HepG2 (cell line): ENCODE results near the gene LCN2. TPM values are rescaled to one million over a fixed set of nuclear protein-coding genes. Genes with fewer than 3 reads are reported as not detected.

ENCODE experiments used
- ATAC-seq: fragments of 200-7000 bp; cut with Tn5 transposase; 3 replicates; pipeline ENCODE4 v1.9.1; 2020; ENCODE audit warnings: mild to moderate bottlenecking, moderate library complexity
- BruUV-seq: library from RNA; stranded (reverse); fragments of 400-500 nt; replicated peaks from 2 replicates; lab custom pipeline; 2021; lab: Mats Ljungman, UMichigan
- CTCF ChIA-PET: fragments of 300-600 bp; formaldehyde crosslinking; extraction: SDS; loops from one replicate; lab custom pipeline; 2021; ENCODE audit warnings: low total read pairs, inconsistent platforms, low intra/inter-chr PET ratio; lab: Yijun Ruan, JAX
- POLR2A ChIA-PET: fragments of 350-600 bp; sonication (Branson Sonifier 250); formaldehyde crosslinking; loops from one replicate; lab custom pipeline; 2020; ENCODE audit warnings: antibody characterized with exemption, inconsistent platforms; lab: Yijun Ruan, JAX
- DNase-seq: peaks from one replicate; pipeline ENCODE4 v3.0.0-alpha.2; 2015; ENCODE audit warnings: low spot score
- FAIRE-seq: peaks from 3 replicates; lab custom pipeline; 2011; peaks lifted over from hg19 to GRCh38; lab: Jason Lieb, UNC
- H2AFZ ChIP-seq: one replicate; pipeline ENCODE4 v1.6.1; 2011; ENCODE audit warnings: low read length, inconsistent platforms
- H3K27ac ChIP-seq: fragments of 300-600 bp; 3 replicates; pipeline ENCODE4 v1.8.0; 2011; ENCODE audit warnings: mixed run types, mild to moderate bottlenecking, mixed read lengths, low read length, inconsistent platforms; ENCODE audit not compliant: insufficient read depth; ENCODE audit errors: extremely low read length
- H3K27me3 ChIP-seq, 2 experiments: fragments of 200-600 bp in 1 of 2; 2 replicates in 1 of 2; 3 replicates in 1 of 2; pipeline versions ENCODE4 v1.6.0 to v1.8.0; 2011; ENCODE audit warnings: low read length in 2 of 2, mild to moderate bottlenecking in 2 of 2, moderate library complexity in 2 of 2, inconsistent platforms in 1 of 2; ENCODE audit not compliant: insufficient read depth in 2 of 2, control insufficient read depth in 1 of 2
- H3K36me3 ChIP-seq, 2 experiments: fragments of 200-600 bp in 1 of 2; replicated peaks in 1 of 2; 2 replicates in 1 of 2; 3 replicates in 1 of 2; pipeline versions ENCODE4 v1.5.1 to v1.8.0; 2011; ENCODE audit warnings: low read length in 2 of 2, inconsistent platforms in 1 of 2; ENCODE audit not compliant: insufficient read depth in 2 of 2, control insufficient read depth in 1 of 2
- H3K4me1 ChIP-seq: 2 replicates; pipeline ENCODE4 v1.5.1; 2012; ENCODE audit warnings: low read length, inconsistent platforms; ENCODE audit not compliant: insufficient read depth
- H3K4me2 ChIP-seq: 2 replicates; pipeline ENCODE4 v1.6.0; 2011; ENCODE audit warnings: low read depth, low read length, inconsistent platforms
- H3K4me3 ChIP-seq, 3 experiments: fragments of 200-600 bp in 1 of 3; sonication (generic), shearing (Covaris generic) in 1 of 3; replicated peaks in 1 of 3; 2 replicates each; pipeline ENCODE4 v1.5.1; 2011 to 2016; ENCODE audit warnings: low read length in 3 of 3, inconsistent platforms in 2 of 3, low read depth in 2 of 3, mild to moderate bottlenecking in 2 of 3, control low read depth in 1 of 3, mixed read lengths in 1 of 3; ENCODE audit not compliant: insufficient read depth in 1 of 3
- H3K79me2 ChIP-seq: one replicate; pipeline ENCODE4 v1.6.1; 2011; ENCODE audit warnings: low read length, inconsistent platforms; ENCODE audit not compliant: insufficient read depth
- H3K9ac ChIP-seq: 2 replicates; pipeline ENCODE4 v1.6.0; 2011; ENCODE audit warnings: mild to moderate bottlenecking, low read depth, low read length, inconsistent platforms; ENCODE audit not compliant: insufficient read depth
- H3K9me3 ChIP-seq: 2 replicates; pipeline ENCODE4 v1.5.1; 2012; ENCODE audit warnings: mild to moderate bottlenecking, low read length
- H4K20me1 ChIP-seq: 2 replicates; pipeline ENCODE4 v1.6.0; 2011; ENCODE audit warnings: inconsistent platforms, mild to moderate bottlenecking, low read length, moderate library complexity; ENCODE audit not compliant: insufficient read depth
- DZIP1 ChIP-seq: sonication (generic); formaldehyde crosslinking; IDR thresholded peaks from 2 replicates; pipeline ENCODE4 v1.5.0; 2020; ENCODE audit warnings: mild to moderate bottlenecking, missing genetic modification reagents
- KDM2A ChIP-seq: sonication (generic); formaldehyde crosslinking; IDR thresholded peaks from 2 replicates; pipeline ENCODE4 v1.4.0; 2020; ENCODE audit warnings: low read depth, missing genetic modification reagents, borderline replicate concordance
- MAFF ChIP-seq: IDR thresholded peaks from 2 replicates; pipeline ENCODE4 v1.6.1; 2011; ENCODE audit warnings: low read depth, low read length, improper control_type of control experiment
- MTA1 ChIP-seq: sonication (generic); formaldehyde crosslinking; IDR thresholded peaks from 2 replicates; pipeline ENCODE4 v1.4.0; 2020; ENCODE audit warnings: missing genetic modification reagents, mild to moderate bottlenecking, borderline replicate concordance
- PCBP2 ChIP-seq: fragments of 200-400 bp; formaldehyde crosslinking; optimal IDR thresholded peaks from 2 replicates; pipeline ENCODE3; 2018; ENCODE audit warnings: low read length, low read depth; ENCODE audit not compliant: poor library complexity, severe bottlenecking
- POLR2G ChIP-seq: fragments of 200-400 bp; formaldehyde crosslinking; IDR thresholded peaks from 2 replicates; pipeline ENCODE4 v1.6.1; 2018; ENCODE audit warnings: mild to moderate bottlenecking, low read depth, low read length, moderate library complexity
- TEAD3 ChIP-seq: optimal IDR thresholded peaks from 2 replicates; pipeline ENCODE3; 2016; ENCODE audit warnings: borderline replicate concordance
- YEATS2 ChIP-seq: sonication (generic); formaldehyde crosslinking; IDR thresholded peaks from 2 replicates; pipeline ENCODE4 v1.4.0; 2020; ENCODE audit warnings: missing genetic modification reagents, borderline replicate concordance
- ZNF562 ChIP-seq: sonication (generic); formaldehyde crosslinking; IDR thresholded peaks from 2 replicates; pipeline ENCODE4 v1.8.0; 2022; ENCODE audit warnings: missing genetic modification reagents, borderline replicate concordance
- ZNF776 ChIP-seq: sonication (generic); formaldehyde crosslinking; IDR thresholded peaks from 2 replicates; pipeline ENCODE4 v1.4.0; 2020; ENCODE audit warnings: mild to moderate bottlenecking, missing genetic modification reagents
- WGBS: methylation state at CpG from one replicate; pipeline ENCODE4 v1.1.6; 2017; ENCODE audit warnings: low lambda C conversion rate; 5-methylcytosine and 5-hydroxymethylcytosine counted together
- in situ Hi-C: cut with HindIII; loops from 2 replicates; pipeline ENCODE4 v1.10.0; 2017; ENCODE audit warnings: low pct_unique_long_range_greater_than_20kb; ENCODE audit not compliant: extremely low pct_ligation_motif_present
- intact Hi-C: fragments of 100-400 bp; cut with micrococcal nuclease; formaldehyde crosslinking; loops from one replicate; pipeline ENCODE4 v1.10.0; 2022; ENCODE audit not compliant: unreplicated experiment
- polyA plus RNA-seq, 8 experiments: library from polyadenylated mRNA; depleted of rRNA in 3 of 8; stranded (reverse) in 7 of 8; unstranded in 1 of 8; fragments of >200 nt; fragmentation: Illumina TruSeq in 4 of 8; extraction: Trizol in 4 of 8; gene quantifications; 2 replicates each; pipeline versions ENCODE4 v1.2.1 to v1.2.3, GENCODE V29; 2011 to 2016; ENCODE audit warnings: low read depth in 4 of 8, missing spikeins in 1 of 8, mixed read lengths in 1 of 8; ENCODE audit not compliant: insufficient read depth in 1 of 8
- total RNA-seq, 5 experiments: library from RNA; depleted of rRNA; stranded (reverse); fragments of >200 nt; fragmentation: Illumina TruSeq; extraction: Trizol; gene quantifications; 2 replicates each; pipeline ENCODE4 v1.2.3, GENCODE V29; 2016; ENCODE audit warnings: low read depth in 1 of 5

The LCN2 gene
- total and polyA plus RNA-seq, 2 of the 13 experiments (the other 11 are each of a cell fraction or from before 2014, with no cell fraction given): 0.38 to 1.4 TPM

GRCh38 chr9:128100581-128100980, 48.7 kb upstream of the LCN2 start:
- Histone ChIP-seq H3K79me2 (peaks cover 31% of the 10 kb centered on the region), H3K36me3 (peaks cover 7 to 25% of the 10 kb centered on the region in 2 experiments), H3K4me1 (peaks cover 86% of the 10 kb centered on the region), H3K9me3 (no peaks in the 10 kb centered on the region), H3K27ac (peak overlapping the region; percentile 8), H3K4me2 (peak overlapping the region; percentile 98), H4K20me1 (peaks cover 17% of the 10 kb centered on the region; the same call in 1 of the 2 replicates), H3K27me3 (no peaks in the 10 kb centered on the region; a peak in 1 of 5 replicates), H3K9ac (peak overlapping the region; percentile 87; the same call in 1 of the 2 replicates), H2AFZ (no peak overlapping the region), H3K4me3 (peak overlapping the region; percentile 72 to 89 (median 76); a peak in 4 of 6 replicates)
- no peak for ATAC-seq
- BruUV-seq: no TSS peak
- WGBS: 77% methylated on average over 3 of the region's 10 CpGs
- intact Hi-C loops: loop anchor here (5.0 kb wide), 1 partner anchor 33 kb away; the partner anchor contains the start of genes NAIF1 and SLC25A25
- TF ChIP-seq DZIP1 (CRISPR knock-in tag): no peak
- no peak for TF ChIP-seq MTA1 (CRISPR knock-in tag)
- no peak for TF ChIP-seq ZNF776
- no peak for TF ChIP-seq PCBP2
- no peak for TF ChIP-seq ZNF562 (CRISPR knock-in tag)
- TF ChIP-seq MAFF: no peak
- no peak for TF ChIP-seq KDM2A (CRISPR knock-in tag)
- TF ChIP-seq POLR2G: no peak
- no peak for TF ChIP-seq YEATS2 (CRISPR knock-in tag)
- TF ChIP-seq TEAD3 (CRISPR knock-in tag): no peak
- CTCF ChIA-PET: interaction anchor here (1.2 to 1.6 kb wide), 2 partner anchors 17 kb away, joined by 4 read pairs; no protein-coding TSS in a partner anchor
- FAIRE-seq: no peak
- POLR2A ChIA-PET: interaction anchor here (1.6 kb wide), 1 partner anchor 27 kb away, joined by 6 read pairs; the partner anchor contains the start of gene PTGES2
- no peak for DNase-seq
- in situ Hi-C loops: no loop called here
